AG08396 (cell line): ENCODE measurements around the gene KRT78.

Experiments
- DNase-seq: peaks from one replicate; pipeline ENCODE4 v3.0.0; 2012; ENCODE audit warnings: low spot score, mixed read lengths

Gene KRT78

DNA sequence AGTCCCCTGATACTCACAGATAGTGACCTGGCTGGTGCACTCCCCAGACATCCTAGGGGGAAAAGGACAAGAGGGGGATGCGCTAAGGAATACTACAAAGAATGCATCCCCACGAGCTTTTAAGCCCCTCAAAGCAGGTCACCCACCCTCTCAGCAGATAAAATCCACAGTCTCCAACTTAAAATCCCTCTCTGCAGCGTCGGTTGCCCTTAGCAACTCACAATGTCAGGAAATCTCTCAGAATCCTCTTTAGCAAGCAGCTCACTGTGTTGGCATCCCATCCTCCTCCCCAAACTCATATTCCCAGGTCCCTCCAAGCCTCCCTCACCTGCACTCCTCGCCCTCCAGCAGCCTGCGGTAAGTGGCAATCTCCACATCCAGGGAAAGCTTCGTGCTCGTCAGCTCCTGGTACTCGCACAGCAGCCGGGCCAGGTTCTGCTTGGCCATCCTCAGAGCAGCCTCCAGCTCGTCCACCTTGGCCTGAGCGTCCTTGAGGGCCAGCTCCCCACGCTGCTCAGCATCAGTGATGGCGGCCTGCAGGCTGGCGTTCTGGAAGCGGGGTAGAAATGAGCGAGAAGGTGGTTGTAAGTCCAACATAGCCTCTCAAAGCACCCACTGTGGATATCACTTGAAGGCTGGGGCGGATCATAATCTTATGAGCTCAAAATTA lies 9.2 kb downstream of the KRT78 start:
- no peak for DNase-seq

DNA sequence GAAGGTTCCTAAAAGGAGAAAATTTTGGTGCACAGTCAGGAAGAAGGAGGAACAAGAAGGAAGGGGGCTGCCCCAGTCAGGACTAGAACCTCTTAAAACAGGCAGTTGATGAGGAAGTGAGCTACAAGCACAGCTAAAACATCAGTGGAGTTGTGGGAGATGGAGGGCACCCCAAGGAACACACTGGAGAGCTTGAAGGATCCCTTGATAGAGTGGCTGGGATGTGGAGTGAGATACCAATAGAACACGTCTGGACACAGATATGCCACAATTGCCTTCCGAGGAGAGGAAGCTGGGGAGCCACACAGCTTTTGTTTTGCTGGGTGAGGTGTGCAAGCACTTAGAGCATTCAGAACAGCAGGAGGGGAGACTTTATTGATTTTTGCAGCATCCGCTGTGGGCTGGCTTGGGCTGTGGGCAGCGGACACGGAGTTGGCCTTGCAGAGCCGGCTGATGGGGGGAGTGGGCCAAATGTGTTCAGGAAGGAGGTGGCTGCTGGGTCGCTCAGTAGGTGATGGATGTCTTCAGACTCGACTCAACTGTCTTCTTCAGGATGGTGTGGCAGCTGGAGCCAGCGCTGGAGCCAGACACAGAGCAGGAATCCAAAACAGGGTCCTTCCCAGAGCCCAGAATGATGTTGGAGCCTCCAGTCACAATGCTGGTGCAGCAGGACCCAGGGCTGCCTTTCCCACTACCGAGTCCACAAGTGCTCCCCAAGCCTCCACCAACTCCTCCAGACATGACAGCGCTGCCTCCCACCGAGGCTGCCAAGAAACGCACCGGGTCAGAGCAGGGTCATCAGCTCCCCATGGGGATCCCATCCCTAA lies 10.0 kb downstream of the KRT78 start:
- no peak for DNase-seq

DNA sequence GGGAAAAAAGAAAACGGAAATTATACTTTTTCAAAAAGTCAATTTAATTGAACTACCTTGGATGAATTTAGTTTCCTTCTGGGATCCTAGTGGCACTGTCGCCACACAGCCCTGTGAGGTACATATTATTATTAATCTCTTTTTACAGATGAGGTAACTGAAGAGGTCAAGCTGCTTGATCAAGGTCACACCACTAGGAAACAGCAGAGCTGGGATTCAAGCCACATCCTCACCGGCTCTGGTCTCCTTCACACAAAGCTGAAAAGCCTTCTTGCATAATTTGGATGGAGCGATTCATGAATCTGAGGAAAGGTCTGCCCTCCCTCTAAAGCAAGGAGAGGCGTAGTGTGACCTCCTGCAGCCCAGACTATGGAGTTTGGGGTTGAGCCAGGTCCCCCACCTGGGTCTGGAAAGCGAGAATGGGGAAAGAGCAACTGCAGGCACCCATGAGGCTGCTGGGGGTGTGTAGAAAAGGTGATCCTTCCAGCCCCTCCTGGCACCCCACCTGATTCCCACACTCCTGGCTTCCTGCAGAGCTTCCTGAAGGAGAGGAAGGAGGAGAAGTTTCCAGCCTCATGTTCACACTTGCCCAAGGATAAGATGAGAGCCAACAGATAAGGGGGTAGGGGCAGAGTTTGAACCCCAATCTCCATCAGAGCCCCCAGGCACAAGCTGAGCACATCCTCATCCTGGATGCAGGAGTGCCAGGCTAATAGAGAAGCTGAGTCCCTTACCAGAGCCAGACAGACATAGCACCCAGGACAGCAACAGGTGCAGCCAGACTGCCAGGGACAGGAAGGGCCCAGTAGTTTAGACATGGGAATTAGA lies 10.8 kb downstream of the KRT78 start:
- no peak for DNase-seq

DNA sequence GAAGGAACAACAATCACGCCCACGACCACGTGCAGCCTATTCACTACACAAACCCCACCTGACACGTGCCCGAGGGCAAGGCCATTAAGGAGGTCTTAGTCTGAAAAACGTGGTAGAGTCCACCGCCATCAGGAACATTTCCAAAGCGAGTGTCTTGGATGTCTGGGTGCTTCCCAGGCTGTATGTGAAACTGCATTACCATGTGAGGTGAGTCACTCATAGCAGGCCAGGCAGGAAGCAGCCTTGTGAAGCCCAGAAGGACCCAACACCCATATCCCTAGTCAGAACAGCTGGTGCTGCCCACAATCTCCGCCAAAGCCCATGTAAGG lies 11.4 kb downstream of the KRT78 start:
- DNase-seq, result peak; percentile 76

DNA sequence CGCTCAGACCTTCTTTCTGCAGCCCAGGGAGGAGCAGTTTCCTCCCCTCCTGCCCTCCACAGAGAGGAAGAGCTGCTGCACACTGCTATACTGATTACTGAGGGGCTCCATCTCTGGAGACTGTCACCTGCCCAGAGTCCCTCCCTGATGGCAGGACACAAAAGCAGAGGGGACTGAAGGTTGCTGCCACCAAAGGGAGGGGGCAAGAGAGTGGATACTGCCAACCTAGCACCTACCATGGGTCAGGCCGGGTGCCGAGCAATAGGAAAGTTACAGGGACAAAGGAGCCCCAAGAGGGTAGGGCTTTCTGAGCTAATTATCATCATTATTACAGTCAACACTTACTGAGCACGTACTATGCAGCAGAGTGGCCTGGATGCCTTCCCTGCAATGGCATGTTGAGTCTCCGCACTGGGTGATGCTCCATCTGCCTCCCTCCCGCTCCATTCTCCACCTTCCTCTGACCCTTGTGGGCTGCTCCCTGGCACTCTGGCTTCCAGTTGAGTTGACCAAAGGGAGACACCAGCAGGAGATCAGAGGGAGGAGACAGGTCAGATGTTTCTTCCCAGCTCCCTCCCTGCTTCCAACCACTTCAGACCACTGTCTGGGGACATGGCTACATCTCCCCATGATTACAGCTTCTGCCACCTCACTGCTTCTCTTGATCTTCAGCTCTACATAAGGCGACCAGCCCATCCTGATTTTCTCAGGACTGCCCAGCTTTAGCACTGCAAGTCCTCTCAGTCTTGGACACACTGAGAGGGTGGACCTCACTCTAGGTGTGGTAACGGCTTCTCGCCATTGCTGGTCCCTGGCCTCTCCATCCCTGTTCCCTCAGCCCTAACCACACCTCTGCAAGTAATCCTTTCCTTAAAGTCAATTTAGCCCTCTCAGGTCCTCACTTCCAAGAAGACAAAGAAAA lies 12.0 kb downstream of the KRT78 start:
- DNase-seq, result no peak

DNA sequence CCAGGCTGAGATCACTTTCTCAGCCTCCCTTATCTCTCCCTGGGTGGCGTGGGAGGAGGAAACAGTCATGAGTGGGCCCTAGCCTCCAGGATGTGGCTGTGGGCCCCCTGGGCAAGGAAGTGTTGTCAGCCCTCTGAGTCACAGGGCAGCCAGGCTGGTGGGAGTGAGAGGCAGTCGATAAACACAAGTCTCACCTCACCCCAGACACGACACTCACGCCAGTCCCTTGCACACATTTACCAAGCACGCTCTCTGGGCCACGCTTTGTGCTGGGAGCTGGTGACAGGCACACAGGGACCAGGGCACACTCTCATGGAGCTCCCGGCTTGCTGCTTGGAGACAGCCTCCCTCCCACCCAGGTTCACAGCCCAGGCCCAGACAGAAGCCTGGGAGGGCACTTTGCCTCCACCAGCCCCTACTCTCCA lies 12.7 kb downstream of the KRT78 start:
- DNase-seq, result peak; percentile 55

DNA sequence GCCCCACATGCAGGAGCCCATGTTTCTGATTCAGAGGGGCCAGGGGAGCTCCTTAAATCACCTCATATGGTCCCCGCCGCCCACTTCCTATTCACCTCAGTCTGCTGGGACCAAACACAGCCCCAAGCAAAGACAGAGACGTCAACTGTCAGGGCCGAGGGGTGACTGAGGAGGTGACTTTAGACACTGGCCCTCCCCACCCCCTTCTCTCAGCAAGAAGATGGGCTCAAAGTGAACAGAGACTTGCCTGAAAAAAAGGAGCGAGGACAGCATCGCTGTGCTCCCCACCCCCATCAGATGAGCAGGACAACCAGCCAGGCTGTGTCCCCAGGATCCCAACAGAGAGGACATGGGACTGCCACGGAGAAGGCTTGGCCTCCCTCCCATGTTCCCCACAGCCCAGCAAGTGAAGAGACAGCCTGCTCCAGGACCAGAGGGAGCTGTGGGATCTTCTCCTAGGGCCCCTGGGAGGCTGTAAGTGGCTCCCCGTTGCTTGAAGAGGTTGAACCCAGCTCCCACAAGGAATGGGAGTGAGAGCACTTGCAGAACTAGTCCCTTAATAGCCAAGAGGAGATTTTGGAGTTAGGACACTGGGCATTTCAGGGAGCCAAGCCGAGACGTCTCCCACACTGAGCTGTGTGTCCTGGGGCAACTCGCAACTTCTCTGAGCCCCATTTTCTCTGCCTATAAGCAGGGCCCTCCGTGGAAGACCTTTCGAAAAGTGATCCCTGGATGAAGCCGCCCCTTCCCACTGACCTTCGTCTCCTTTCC lies 13.3 kb downstream of the KRT78 start:
- no peak for DNase-seq

DNA sequence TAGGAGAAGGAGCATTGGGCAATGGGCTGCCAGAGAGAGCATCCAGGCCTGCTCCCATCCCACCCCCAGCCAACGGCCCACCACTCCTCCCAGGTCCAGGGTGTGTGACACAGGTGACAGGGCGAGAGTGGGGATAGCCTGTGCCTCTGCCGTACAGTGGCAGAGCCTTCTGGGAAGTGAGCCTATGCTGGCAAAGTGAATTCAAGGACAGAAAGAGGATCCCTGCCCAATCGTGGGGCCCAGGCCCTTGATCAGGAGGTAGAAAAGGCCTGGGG lies 14.1 kb downstream of the KRT78 start:
- no peak for DNase-seq

DNA sequence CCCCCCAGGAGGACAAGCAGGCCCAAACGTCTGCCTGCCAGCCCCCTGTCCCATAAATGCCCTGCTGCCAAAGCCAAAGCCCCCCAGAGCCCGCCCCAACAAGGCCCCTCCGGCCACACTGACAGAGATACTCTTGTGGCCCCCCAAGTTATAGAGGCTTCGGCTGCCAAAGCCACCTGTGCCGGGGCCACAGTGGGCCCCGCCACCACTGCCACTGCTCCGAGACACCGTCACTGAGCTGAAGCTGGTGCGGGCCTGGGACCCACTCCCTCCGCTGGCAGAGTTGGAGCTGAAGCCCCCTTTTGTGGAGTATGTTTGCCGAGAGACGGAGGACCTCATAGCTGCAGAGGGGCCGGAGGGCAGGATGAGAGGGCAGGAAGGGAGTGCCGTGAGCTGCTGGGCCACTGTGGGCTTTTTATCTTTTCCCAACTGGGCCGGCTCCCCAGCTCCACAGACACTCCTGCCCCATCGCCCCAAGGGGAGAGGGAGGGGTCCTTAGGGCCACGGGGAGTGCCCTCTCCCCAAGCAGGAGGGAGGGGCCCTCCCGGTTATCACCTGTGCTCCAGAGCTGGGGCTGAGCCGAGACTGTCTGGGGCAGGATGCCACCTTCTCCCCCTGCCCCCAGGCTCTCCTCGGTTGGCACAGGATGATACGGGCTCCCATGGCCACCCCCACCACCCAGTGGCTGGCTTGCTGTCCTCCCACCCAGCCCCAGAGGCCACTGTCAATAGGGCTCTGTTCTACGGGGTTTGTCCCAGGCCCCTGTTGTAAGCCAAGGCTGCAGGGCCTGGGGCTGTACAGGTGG lies 14.7 kb downstream of the KRT78 start, which contains the start of gene KRT79:
KRT79 (minus strand) TSS at position 390 of the 805 bp plus-strand sequence; CDS start at position 339, 51 bp downstream.
- DNase-seq, result no peak

DNA sequence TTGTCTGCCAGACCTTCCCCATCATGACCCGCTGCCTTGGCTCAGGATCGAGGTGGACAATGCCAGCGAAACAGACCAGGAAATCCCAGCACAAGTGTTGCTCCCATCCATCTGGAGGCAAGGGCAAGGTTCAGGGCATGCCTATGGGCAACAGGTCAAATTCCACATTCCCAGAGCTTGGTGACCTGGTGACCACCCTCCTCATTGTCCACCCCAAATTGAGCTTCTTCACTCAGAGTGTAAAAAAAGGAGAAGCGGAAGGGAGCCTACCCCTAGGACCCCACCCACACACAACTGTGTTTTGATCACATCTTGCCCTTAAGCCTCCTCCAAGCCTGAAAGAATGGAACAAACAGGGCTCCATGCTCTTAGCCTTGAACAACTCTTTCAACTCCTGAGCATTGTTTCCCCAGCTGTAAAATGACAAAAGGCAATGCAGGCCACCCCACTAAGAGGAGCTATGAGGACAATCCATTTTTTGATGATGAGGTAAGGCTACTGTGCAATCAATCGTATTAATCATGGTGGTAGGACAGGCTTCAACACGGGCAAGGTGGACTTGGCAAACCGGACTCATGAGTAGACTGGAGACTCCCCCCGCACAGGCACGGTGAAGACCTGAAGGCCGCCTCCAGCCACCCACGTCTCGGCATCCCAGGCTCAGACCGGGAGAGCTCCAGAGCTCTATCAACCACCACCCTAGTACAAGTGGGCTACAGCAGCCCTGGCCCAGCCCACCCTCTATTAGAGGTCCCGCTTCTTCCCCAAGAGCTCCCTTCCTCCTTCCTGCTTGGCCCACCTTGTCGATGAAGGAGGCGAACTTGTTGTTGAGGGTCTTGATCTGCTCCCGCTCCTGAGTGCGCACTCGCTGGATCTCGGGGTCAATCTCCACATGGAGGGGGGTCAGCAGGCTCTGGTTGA lies 15.5 kb downstream of the KRT78 start:
- no peak for DNase-seq

DNA sequence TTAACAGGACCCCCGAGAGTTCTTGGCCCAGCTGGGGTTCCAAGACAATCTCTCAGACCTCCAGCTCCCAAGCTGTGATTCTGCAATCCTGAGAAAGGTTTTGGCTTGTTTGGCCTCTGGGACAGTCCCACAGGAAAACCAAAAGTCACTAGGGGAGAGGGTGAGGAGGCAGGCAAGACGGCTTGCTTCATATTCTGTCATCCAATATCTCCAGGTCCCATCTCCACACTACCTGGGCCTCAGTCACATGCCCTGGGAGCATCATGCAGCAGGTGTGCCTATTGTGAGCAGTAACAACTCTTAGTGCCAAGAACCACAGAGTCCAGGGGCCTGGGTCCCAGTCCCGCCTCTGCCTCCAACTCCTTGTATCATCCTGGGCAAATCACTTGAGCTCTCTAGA lies 16.3 kb downstream of the KRT78 start:
- DNase-seq, result no peak

DNA sequence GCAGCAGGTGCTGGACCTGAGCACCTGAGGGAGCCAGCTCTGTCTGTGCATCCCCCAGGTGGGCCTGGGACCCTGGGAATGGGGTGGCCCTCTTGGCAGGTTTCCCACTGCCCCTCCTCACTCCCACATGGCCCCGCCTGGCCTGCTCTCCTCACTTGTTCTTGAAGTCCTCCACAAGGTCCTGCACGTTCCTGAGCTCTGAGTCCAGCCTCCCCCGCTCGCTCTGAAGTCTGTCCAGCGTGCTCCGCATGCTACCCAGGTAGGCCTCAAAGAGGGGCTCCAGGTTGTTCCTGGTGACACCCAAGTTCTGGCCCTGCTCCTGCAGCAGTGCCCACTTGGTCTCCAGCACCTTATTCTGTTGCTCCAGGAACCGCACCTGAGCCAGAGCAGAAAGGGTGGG lies 17.5 kb downstream of the KRT78 start:
- DNase-seq, result no peak

DNA sequence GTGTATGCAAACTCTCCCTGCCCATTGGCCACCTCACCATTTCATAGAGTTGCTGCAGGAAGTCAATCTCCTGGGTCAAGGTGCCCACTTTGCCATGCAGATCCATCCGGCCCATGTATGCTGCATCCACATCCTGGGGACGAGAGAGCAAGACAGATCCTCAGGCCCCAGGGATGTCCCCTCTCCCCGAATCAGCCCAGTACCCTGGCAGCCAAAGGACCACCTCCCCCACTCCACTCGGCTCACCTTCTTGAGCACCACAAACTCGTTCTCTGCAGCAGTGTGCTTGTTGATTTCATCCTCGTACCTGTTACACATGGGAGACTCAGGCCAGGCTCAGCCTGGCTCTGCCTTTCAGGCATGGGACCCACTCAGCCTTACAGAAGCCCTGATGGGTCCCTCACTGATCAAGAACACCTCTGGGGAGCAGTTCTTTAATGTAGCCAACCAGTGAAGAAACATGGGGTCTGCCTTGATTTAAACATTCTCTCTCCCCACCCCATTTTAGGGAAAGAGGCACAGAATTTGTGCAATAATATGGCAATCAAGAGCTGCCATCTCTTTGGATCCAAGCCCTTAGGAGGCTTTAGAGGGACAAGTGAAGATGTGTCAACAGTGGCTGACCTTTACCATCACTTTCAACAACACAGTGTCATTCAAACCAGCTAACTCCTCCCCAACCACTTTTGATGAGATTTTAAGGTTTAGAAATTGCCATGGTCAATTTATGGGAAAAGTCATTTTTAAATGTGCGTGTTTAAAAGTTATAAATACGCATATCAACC lies 18.6 kb downstream of the KRT78 start:
- no peak for DNase-seq

DNA sequence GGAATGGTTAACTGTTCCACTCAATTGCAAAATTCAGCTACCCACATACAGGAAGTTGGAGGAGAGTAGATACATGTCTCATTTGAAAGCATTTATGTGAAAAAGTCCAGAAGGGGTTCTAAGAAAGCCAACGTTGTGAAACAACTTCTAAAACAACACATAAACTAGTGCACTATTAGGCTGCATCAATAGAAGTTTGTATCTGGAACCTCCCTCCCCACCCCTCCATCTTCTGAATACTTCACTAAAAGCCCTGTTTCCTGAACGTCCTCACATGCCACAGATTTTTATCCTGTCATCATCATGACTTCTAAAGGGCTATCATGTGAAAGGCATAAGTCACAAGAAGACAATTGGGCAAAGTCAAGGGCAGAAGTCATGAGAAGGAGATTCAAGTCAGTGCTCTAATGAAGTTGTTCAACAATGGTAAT lies 20.2 kb downstream of the KRT78 start:
- no peak for DNase-seq

DNA sequence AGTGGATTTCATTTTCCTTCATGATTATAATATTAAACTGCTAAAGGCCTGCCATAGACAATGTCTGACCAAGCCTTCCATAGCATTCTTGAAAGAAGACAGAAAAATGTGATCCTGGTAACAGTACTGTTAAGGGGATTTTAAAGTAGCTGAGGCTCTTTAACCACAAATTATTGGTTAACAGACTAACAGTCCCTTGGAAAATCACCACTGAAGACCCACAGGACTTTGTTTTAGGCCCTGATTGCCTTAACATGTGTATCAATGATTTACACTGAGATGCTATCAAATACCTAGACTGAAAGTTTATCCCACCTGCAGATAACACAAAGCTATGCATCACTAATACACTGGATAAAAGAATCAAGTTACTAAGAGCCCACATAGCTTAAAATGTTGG lies 20.6 kb downstream of the KRT78 start:
- no peak for DNase-seq

DNA sequence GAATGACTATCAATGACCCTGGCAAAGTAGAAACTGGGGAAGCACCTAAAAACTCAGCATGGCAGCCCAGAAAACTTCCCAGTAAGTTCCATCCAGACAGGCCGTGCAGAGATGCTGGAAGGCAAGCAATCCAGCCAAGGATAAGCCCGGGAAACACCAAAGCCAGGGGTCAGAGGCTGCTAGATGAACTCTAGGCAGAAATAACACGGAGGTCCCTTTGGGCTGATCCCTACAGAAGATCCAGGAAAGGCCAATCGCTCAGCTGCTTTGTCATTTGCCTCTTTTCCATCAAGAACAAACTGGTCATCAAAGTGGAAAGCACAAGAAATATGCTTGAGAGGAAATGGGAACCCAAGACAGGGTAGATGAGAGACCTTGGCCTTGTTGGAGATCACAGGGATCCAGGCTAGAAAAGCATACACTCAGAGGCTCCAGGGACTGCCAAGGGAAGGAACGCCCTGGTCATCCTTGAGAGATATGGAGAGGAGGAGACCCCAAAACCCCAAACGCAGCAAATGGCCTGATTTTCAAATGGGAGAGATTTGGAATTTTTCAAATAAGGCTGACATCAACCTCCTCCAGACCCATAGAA lies 21.2 kb downstream of the KRT78 start:
- DNase-seq, result no peak

DNA sequence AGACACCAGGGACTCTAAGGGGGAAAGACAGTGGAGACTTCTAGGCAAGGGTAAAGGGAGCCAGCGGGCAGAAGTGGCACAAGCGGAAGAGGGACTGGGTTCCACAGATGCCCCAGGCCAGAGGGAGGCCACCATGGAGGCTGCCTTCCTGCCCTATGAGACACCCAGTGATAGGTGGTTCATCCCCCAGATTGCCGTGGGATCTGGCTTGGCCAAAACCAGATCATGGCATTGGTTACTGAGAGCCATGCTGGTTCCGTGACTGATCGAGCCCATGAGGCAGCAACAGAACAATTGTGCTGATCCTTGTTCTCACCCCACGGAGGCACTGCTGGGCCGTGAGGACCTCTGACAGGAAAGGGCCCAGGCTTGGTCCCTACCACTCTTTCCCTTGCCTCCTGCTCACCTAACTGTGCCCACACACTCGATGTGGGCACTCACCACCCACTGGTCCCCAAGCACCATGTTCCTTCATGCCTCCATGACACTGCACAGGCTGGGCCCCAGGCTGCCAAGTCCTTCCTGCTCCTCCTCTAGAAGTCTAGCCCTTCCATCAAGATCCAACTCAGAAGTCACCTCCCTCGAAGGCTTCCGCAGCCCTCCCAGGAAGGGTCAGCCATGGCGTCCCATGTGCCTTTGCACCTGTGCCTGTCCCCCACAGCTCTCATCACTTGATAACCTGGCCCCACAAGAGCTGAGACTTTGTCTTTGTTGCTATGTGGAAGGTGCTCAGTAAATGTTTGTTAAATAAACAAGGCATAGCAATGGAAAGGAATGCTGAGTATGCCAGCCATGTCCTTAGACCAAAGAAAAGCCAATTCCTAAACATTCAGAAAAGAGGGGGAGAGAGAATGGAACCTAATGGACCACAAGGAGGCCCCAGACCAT lies 21.9 kb downstream of the KRT78 start:
- peak; percentile 47 for DNase-seq
